OCI-LY3 (cell line): ENCODE data around the gene AXIN1.

Experiments
- EZH2phosphoT487 ChIP-seq: fragments of 200-600 bp; shearing (Covaris generic); IDR thresholded peaks from 2 replicates; pipeline ENCODE4 v1.6.1; 2018; ENCODE audit warnings: antibody characterized with exemption, mixed run types, low read depth
- TF ChIP-seq, protein P1 (sequence below): fragments of 200-600, 300-600 bp; sonication (generic); IDR thresholded peaks from 2 replicates; pipeline ENCODE4 v1.5.1; 2014; ENCODE audit warnings: antibody characterized with exemption, low read length, low read depth

DNA sequence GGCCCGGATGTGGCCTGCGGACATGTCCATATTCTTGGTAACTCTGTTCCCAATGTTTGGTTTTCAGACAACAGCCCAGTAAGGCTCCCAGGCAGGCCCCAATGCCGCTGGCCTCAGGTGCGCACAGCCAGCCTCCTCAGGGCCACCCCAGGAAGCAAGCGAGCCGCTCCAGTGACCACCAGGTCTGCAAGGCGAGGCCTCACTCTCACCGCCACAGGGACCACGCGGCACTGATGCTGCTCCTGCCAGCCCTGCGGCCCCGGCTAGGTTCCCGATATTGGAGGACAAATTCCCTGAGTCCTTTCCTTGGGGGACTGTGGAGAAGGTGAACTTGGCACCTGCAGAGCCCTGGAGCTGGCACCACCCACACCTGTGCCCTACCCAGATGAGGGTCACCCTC, 50.6 kb downstream of the AXIN1 start:
- TF ChIP-seq, protein P1, sequence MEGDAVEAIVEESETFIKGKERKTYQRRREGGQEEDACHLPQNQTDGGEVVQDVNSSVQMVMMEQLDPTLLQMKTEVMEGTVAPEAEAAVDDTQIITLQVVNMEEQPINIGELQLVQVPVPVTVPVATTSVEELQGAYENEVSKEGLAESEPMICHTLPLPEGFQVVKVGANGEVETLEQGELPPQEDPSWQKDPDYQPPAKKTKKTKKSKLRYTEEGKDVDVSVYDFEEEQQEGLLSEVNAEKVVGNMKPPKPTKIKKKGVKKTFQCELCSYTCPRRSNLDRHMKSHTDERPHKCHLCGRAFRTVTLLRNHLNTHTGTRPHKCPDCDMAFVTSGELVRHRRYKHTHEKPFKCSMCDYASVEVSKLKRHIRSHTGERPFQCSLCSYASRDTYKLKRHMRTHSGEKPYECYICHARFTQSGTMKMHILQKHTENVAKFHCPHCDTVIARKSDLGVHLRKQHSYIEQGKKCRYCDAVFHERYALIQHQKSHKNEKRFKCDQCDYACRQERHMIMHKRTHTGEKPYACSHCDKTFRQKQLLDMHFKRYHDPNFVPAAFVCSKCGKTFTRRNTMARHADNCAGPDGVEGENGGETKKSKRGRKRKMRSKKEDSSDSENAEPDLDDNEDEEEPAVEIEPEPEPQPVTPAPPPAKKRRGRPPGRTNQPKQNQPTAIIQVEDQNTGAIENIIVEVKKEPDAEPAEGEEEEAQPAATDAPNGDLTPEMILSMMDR: no peak
- TF ChIP-seq EZH2phosphoT487: no peak
